AG09309 (cell line): ENCODE measurements around the gene SLC22A14.
"Not testable (repeated sequence)": the region's sequence is repeated elsewhere in the genome, so short reads cannot be mapped to it uniquely, and the experiment has no call there.

Experiments used
- DNase-seq: peaks from one replicate; pipeline ENCODE4 v3.0.0-alpha.2; 2010; ENCODE audit warnings: low read depth
- H3K4me3 ChIP-seq: 2 replicates; pipeline ENCODE4 v1.5.1; 2011; ENCODE audit warnings: mild to moderate bottlenecking, low read depth, low read length, moderate library complexity; ENCODE audit not compliant: control insufficient read depth
- TF ChIP-seq, protein P1 (sequence below): IDR thresholded peaks from 2 replicates; pipeline ENCODE4 v1.5.1; 2011; ENCODE audit warnings: mild to moderate bottlenecking, low read depth, low read length, inconsistent platforms; ENCODE audit not compliant: insufficient read depth, control insufficient read depth; ENCODE audit errors: missing control alignments

Gene SLC22A14

GRCh38 chr3:38276917-38277630, 5.0 kb upstream of the SLC22A14 start:
- no peak for DNase-seq
- no peak overlapping the region for H3K4me3 ChIP-seq
- TF ChIP-seq, protein P1, sequence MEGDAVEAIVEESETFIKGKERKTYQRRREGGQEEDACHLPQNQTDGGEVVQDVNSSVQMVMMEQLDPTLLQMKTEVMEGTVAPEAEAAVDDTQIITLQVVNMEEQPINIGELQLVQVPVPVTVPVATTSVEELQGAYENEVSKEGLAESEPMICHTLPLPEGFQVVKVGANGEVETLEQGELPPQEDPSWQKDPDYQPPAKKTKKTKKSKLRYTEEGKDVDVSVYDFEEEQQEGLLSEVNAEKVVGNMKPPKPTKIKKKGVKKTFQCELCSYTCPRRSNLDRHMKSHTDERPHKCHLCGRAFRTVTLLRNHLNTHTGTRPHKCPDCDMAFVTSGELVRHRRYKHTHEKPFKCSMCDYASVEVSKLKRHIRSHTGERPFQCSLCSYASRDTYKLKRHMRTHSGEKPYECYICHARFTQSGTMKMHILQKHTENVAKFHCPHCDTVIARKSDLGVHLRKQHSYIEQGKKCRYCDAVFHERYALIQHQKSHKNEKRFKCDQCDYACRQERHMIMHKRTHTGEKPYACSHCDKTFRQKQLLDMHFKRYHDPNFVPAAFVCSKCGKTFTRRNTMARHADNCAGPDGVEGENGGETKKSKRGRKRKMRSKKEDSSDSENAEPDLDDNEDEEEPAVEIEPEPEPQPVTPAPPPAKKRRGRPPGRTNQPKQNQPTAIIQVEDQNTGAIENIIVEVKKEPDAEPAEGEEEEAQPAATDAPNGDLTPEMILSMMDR: no peak

DNA sequence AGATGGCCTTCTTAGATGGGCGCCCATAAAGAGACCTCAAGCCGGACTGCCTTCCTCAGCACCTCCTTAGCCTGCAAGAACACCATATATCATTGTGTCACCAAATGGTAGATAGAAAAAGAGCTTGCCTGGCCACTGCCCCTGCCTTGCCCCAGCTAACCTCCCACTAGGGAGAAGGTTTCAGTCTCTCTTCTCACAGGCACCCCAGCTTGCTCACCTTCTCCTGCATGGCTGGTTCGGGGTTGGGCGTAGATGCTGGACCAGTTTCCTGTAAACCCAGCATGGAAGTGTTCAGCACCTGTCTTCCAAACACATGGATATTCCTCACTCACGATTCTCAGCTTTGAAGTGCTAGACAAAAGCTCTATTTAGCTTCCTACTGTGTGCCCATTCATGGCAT, 3.3 kb upstream of the SLC22A14 start:
- no peak for DNase-seq
- TF ChIP-seq, protein P1: no peak
- H3K4me3 ChIP-seq: no peak overlapping the region

DNA sequence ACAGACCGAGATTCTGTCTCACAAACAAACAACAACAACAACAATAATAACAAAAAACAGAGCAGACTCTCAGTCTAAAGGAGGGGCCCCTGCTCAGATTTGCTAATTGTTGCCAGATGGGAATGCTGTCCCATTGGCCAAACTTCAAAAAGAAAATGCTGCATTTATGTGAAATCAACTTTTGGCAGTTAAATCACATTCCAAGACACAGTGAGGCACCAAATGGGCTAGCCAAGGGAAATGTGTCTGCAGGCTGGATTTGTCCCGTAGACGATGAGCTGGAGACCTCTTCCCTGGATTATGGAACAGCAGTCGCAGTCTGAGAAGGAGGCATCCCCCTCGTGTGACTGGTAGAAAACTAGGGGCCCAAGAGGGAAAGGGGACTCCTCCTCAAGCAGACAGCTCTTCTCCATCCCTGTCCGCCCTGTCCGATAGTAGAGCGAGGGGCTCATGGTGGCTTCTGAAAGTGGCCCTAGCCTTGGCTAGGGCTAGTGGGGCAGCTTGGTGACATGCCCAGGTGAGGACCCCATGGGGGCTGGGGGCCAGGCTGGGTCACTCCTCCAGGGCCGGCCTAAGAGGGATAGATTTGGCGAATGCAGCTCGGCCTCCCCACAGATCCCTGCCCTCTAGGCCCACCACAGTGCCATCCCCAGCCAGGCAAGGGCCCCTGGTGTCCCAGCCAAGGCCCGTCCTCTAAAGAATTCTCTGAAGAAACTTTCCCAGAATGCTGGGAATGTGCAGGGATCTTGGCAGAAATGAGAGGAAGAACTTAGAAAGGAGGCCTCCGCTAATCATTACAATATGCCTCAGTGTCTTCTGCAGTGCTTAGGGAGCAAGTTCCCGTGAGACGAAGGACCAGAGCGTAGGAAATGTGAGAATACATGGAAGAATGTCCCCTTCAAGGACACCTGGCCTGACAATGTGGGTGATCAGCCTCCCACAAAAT, 2.0 kb downstream of the SLC22A14 start:
- DNase-seq: peak; percentile 49
- no peak overlapping the region for H3K4me3 ChIP-seq
- TF ChIP-seq, protein P1: no peak

DNA sequence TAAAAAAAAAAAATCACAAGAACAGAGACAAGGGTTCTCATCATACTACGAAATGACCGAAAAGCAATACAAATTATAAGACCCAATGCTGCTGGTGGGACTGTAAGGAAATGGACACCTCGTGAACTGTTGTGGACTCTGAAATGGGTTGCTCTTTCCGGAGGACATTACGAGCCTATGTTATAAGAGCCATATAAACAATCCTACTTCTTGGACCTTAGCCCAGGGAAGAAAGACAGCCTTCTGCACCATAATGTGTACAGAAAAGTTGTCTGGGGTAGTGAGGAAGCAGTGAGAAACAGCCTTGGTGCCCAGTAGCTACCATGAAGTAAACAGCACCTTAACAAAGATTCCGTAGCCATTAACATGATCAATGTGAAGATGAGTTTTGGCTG, 2.7 kb downstream of the SLC22A14 start:
- DNase-seq: no peak
- no peak overlapping the region for H3K4me3 ChIP-seq
- TF ChIP-seq, protein P1: no peak

DNA sequence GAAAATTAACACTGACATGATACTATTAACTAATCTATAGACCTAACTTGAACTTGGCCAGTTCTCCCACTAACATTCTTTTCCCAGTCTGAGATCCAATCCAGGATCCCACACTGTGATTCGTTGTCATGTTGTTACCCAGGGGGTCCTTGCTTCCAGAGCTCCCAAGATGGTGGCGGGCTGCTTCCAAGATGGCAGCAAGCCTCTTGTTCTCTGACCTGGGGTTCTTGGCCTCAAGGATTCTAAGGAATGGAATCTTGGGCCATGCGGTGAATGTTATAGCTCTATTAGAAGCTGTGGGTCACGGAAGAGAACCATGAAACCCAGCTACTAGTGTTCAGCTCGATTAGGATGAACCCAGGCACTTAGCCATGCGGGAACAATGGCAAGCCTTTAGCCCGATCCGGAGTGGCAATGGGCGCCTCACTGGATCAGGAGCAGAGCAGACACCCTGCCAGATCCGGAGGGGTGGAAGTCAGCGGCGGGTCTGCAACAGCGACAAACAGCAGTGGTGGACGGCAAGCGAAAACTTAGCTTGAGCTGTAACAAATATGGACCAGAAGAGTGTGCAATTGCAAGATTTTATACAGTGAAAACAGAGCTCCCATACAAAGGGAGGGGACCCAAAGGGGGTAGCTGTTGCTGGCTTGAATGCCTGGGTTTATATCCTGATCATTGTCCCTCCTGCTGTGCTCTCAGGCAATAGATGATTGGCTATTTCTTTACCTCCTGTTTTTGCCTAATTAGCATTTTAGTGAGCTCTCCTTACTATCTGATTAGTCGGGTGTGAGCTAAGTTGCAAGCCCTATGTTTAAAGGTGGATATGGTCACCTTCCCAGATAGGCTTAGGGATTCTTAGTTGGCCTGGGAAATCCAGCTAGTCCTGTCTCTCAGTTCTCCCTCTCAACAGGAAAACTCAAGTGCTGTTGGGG, 7.5 kb downstream of the SLC22A14 start:
- DNase-seq, H3K4me3 ChIP-seq: not testable (repeated sequence)

DNA sequence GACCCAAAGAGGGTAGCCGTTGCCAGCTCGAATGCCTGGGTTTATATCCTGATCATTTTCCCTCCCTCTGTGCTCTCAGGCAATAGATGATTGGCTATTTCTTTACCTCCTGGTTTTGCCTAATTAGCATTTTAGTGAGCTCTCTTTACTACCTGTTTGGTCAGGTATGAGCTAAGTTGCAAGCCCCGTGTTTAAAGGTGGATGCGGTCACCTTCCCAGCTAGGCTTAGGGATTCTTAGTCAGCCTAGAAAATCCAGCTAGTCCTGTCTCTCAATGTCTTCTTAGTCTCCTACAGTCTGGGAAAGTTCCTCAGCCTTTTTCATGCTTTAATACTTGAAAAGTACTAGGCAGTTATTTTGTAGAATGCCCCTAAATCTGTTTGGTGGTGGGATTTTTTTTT, 15.0 kb downstream of the SLC22A14 start:
- H3K4me3 ChIP-seq, DNase-seq: not testable (repeated sequence)

DNA sequence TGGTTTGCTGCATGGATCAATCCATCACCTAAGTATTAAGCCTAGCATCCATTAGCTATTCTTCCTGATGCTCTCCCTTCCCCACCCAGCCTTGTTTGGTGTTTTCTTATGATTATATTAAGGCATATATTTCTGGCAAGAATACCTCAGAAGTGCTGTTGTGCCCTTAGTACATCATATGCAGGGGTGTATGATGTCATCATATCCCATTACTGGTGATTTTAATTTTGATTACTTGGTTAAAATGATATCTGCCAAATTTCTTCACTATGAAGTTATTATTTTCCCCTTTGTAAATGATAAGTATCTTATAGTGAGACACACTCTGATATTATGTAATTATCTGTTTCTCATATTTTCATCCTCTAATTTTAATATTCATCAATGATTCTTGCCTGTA, 15.4 kb downstream of the SLC22A14 start:
- TF ChIP-seq, protein P1: no peak
- DNase-seq: no peak

More for the DNA sequence above, 15.4 kb downstream of the SLC22A14 start:
- no peak overlapping the region for H3K4me3 ChIP-seq
